Endothelial cell of umbilical vein (primary cell): ENCODE measurements around the gene ZCCHC14. TPM values are rescaled to one million over a fixed set of nuclear protein-coding genes. Genes with fewer than 3 reads are reported as not detected.

Experiments
- BruUV-seq: library from RNA; stranded (reverse); fragments of 400-500 nt; replicated peaks from 2 replicates; lab custom pipeline; 2021; lab: Mats Ljungman, UMichigan
- CTCF ChIA-PET: fragments of 300-600, 350-600 bp; sonication (Branson Sonifier 250); formaldehyde crosslinking; loops from one replicate; lab custom pipeline; 2021; ENCODE audit warnings: antibody characterized with exemption, inconsistent platforms; lab: Charles Lee
- POLR2A ChIA-PET: fragments of 300-600, 350-600 bp; sonication (Branson Sonifier 250); formaldehyde crosslinking; loops from one replicate; lab custom pipeline; 2021; ENCODE audit warnings: antibody characterized with exemption, inconsistent platforms; lab: Charles Lee
- DNase-seq: peaks from one replicate; pipeline ENCODE4 v3.0.0-alpha.2; 2011; ENCODE audit warnings: low read depth, low spot score
- FAIRE-seq: peaks from 2 replicates; lab custom pipeline; 2011; peaks lifted over from hg19 to GRCh38; lab: Jason Lieb, UNC
- H2AFZ ChIP-seq: 2 replicates; pipeline ENCODE4 v1.6.0; 2012; ENCODE audit warnings: low read depth, low read length, control low read depth, inconsistent platforms
- H3K27ac ChIP-seq: 2 replicates; pipeline ENCODE4 v1.5.1; 2011; ENCODE audit warnings: low read depth, mild to moderate bottlenecking, control low read depth, low read length, moderate library complexity; ENCODE audit not compliant: insufficient read depth
- H3K27me3 ChIP-seq, 2 experiments: 2 replicates each; pipeline versions ENCODE4 v1.6.0 to v1.6.1; 2011; ENCODE audit warnings: low read length in 2 of 2, mixed read lengths in 1 of 2; ENCODE audit not compliant: control insufficient read depth in 2 of 2, insufficient read depth in 2 of 2
- H3K36me3 ChIP-seq, 2 experiments: 2 replicates in 1 of 2; 3 replicates in 1 of 2; pipeline ENCODE4 v1.5.1; 2011; ENCODE audit warnings: low read length in 2 of 2, mild to moderate bottlenecking in 1 of 2, moderate library complexity in 1 of 2; ENCODE audit not compliant: control insufficient read depth in 2 of 2, insufficient read depth in 2 of 2; ENCODE audit errors: extremely low read depth in 1 of 2
- H3K4me1 ChIP-seq: 3 replicates; pipeline ENCODE4 v1.5.1; 2011; ENCODE audit warnings: mild to moderate bottlenecking, low read length; ENCODE audit not compliant: control insufficient read depth, insufficient read depth; ENCODE audit errors: extremely low read depth
- H3K4me2 ChIP-seq: 2 replicates; pipeline ENCODE4 v1.6.1; 2011; ENCODE audit warnings: low read length, control low read depth, mixed read lengths; ENCODE audit not compliant: insufficient read depth
- H3K4me3 ChIP-seq, 3 experiments: fragments of 200-600 bp in 1 of 3; sonication (generic), shearing (Covaris generic) in 1 of 3; replicated peaks in 1 of 3; 2 replicates each; pipeline ENCODE4 v1.5.1; 2011 to 2016; ENCODE audit warnings: control low read depth in 3 of 3, low read length in 3 of 3, mild to moderate bottlenecking in 2 of 3, inconsistent platforms in 1 of 3, low read depth in 1 of 3, moderate library complexity in 1 of 3; ENCODE audit not compliant: insufficient read depth in 1 of 3
- H3K79me2 ChIP-seq: 2 replicates; pipeline ENCODE4 v1.6.0; 2012; ENCODE audit warnings: low read length, inconsistent platforms; ENCODE audit not compliant: control insufficient read depth, insufficient read depth
- H3K9ac ChIP-seq: replicated peaks from 2 replicates; pipeline ENCODE3; 2011; ENCODE audit warnings: low read length, control low read depth; ENCODE audit not compliant: insufficient read depth; ENCODE audit errors: extremely low read depth
- H3K9me1 ChIP-seq: replicated peaks from 3 replicates; pipeline ENCODE4 v1.6.0; 2011; ENCODE audit warnings: mild to moderate bottlenecking, low read length; ENCODE audit not compliant: control insufficient read depth, insufficient read depth; ENCODE audit errors: extremely low read depth
- H3K9me3 ChIP-seq: replicated peaks from 2 replicates; pipeline ENCODE4 v1.5.1; 2012; ENCODE audit warnings: low read length, inconsistent platforms; ENCODE audit not compliant: control insufficient read depth, insufficient read depth
- H4K20me1 ChIP-seq: replicated peaks from 2 replicates; pipeline ENCODE3; 2011; ENCODE audit warnings: mild to moderate bottlenecking, low read length; ENCODE audit not compliant: control insufficient read depth, insufficient read depth; ENCODE audit errors: extremely low read depth
- CTCF ChIP-seq, 2 donors: IDR thresholded peaks; 1 replicate in 1 of 2; 2 replicates in 1 of 2; pipeline ENCODE4 v1.5.1; 2011; ENCODE audit warnings: low read length in 2 of 2, mild to moderate bottlenecking in 2 of 2, moderate library complexity in 2 of 2, control low read depth in 1 of 2, inconsistent platforms in 1 of 2, low read depth in 1 of 2; ENCODE audit not compliant: insufficient read depth in 1 of 2; ENCODE audit errors: extremely low read depth in 1 of 2
- EZH2 ChIP-seq: IDR thresholded peaks from 2 replicates; pipeline ENCODE4 v1.6.1; 2012; ENCODE audit warnings: borderline replicate concordance, low read depth, mild to moderate bottlenecking, moderate library complexity, low read length, inconsistent platforms; ENCODE audit not compliant: severe bottlenecking
- FOS ChIP-seq: IDR thresholded peaks from 2 replicates; pipeline ENCODE4 v1.6.1; 2011; ENCODE audit warnings: mild to moderate bottlenecking, low read length, moderate library complexity, borderline replicate concordance; ENCODE audit not compliant: insufficient read depth
- GATA2 ChIP-seq: IDR thresholded peaks from 2 replicates; pipeline ENCODE4 v1.7.0; 2011; ENCODE audit warnings: low read depth, mild to moderate bottlenecking, moderate library complexity, mixed read lengths, low read length; ENCODE audit not compliant: insufficient read length, insufficient read depth
- JUN ChIP-seq: IDR thresholded peaks from 2 replicates; pipeline ENCODE4 v1.6.1; 2011; ENCODE audit warnings: borderline replicate concordance, low read depth; ENCODE audit not compliant: insufficient read length, insufficient read depth
- MAX ChIP-seq: IDR thresholded peaks from 2 replicates; pipeline ENCODE4 v1.6.1; 2011; ENCODE audit not compliant: insufficient read depth, insufficient read length
- POLR2AphosphoS5 ChIP-seq: IDR thresholded peaks from 2 replicates; pipeline ENCODE4 v1.6.1; 2012; ENCODE audit warnings: low read depth, mild to moderate bottlenecking, control low read depth, low read length, moderate library complexity; ENCODE audit not compliant: insufficient read depth
- dilution Hi-C: fragments of 300-500 bp; cut with MboI; formaldehyde crosslinking; loops from one replicate; pipeline ENCODE4 v1.15.0; 2019; ENCODE audit warnings: low sequenced_read_pairs; ENCODE audit not compliant: extremely low pct_ligation_motif_present
- intact Hi-C: fragments of 100-400 bp; cut with micrococcal nuclease; formaldehyde crosslinking; loops from one replicate; pipeline ENCODE4 v1.10.0; 2022
- polyA plus RNA-seq, 4 experiments: library from polyadenylated mRNA; depleted of rRNA in 3 of 4; stranded (reverse) in 3 of 4; unstranded in 1 of 4; fragments of >200 nt; gene quantifications; 2 replicates each; pipeline versions ENCODE4 v1.2.1 to v1.2.3, GENCODE V29; 2011 to 2012; ENCODE audit warnings: missing spikeins in 1 of 4
- total RNA-seq: library from RNA; stranded (reverse); gene quantifications from 2 replicates; pipeline ENCODE4 v1.2.3, GENCODE V29; 2021

Gene ZCCHC14
- total and polyA plus RNA-seq, 2 donors (not counting 3 experiments of a cell fraction or from before 2014, with no cell fraction given) = 9.5 to 30.9 TPM

GRCh38 chr16:87360862-87361610 is 131.8 kb downstream of the ZCCHC14 start:
- POLR2A ChIA-PET = no interaction called here
- Histone ChIP-seq H3K27ac (no peak overlapping the region), H3K27me3 (no peaks in the 10 kb centered on the region), H3K9me1 (no peaks in the 10 kb centered on the region), H3K4me1 (peaks cover 10% of the 10 kb centered on the region), H3K9ac (no peak overlapping the region), H4K20me1 (no peaks in the 10 kb centered on the region), H3K4me2 (no peak overlapping the region), H3K36me3 (peaks cover 5 to 23% of the 10 kb centered on the region in 2 experiments), H3K79me2 (peaks cover 10% of the 10 kb centered on the region), H2AFZ (no peak overlapping the region), H3K9me3 (no peaks in the 10 kb centered on the region), H3K4me3 (no peak overlapping the region)
- dilution Hi-C loops = no loop called here
- no peak for DNase-seq
- TF ChIP-seq JUN (no peak), FOS (no peak), GATA2 (no peak), MAX (no peak), POLR2AphosphoS5 (no peak), CTCF (IDR thresholded peaks at IDR 0.05; ENCODE audit: extremely low read depth in 1 of 2, insufficient read depth in 1 of 2, low read depth in 1 of 2, low read length in 2 of 2) (no peak), EZH2 (no peak)
- CTCF ChIA-PET = interaction anchor here (1.1 kb wide), 1 partner anchor 13 kb away, joined by 3 read pairs; no protein-coding TSS in a partner anchor
- FAIRE-seq = no peak
- intact Hi-C loops = no loop called here
- BruUV-seq = no TSS peak
